A549 (cell line): ENCODE data around the gene HOXD1. TPM values are rescaled to one million over a fixed set of nuclear protein-coding genes. Genes with fewer than 3 reads are reported as not detected.

Experiments
- ATAC-seq, 2 experiments: fragments of 200-7000 bp in 1 of 2; fragments of >200 bp in 1 of 2; cut with Nextera tagmentation in 1 of 2; cut with Tn5 transposase in 1 of 2; 3 replicates each; pipeline versions ENCODE4 v1.8.0 to v1.9.1; 2018 to 2020; ENCODE audit warnings: mild to moderate bottlenecking in 1 of 2, moderate library complexity in 1 of 2
- CTCF ChIA-PET: fragments of 300-600 bp; sonication (Branson Sonifier 250); formaldehyde crosslinking; extraction: SDS; loops from one replicate; lab custom pipeline; 2021; ENCODE audit warnings: antibody characterized with exemption, inconsistent platforms; lab: Yijun Ruan, JAX
- POLR2A ChIA-PET: fragments of 350-600 bp; formaldehyde crosslinking; extraction: SDS; loops from one replicate; lab custom pipeline; 2021; ENCODE audit warnings: antibody characterized with exemption, inconsistent platforms; lab: Yijun Ruan, JAX
- DNase-seq, 2 experiments: peaks; one replicate each; pipeline versions ENCODE4 v3.0.0 to v3.0.0-alpha.2; 2011 to 2016; ENCODE audit warnings: low read depth in 1 of 2, low spot score in 1 of 2
- FAIRE-seq: peaks from 2 replicates; lab custom pipeline; 2011; peaks lifted over from hg19 to GRCh38; lab: Jason Lieb, UNC
- H3K27ac ChIP-seq, 2 experiments: fragments of >200 bp; sonication (Bioruptor Twin); formaldehyde crosslinking; 3 replicates each; pipeline ENCODE4 v1.5.1; 2016 to 2017
- H3K4me1 ChIP-seq: fragments of >200 bp; sonication (Bioruptor Twin); formaldehyde crosslinking; 3 replicates; pipeline ENCODE4 v1.6.1; 2016
- H3K4me2 ChIP-seq: fragments of >200 bp; sonication (Bioruptor Twin); formaldehyde crosslinking; 3 replicates; pipeline ENCODE4 v1.6.1; 2016
- H3K4me3 ChIP-seq: fragments of >200 bp; sonication (Bioruptor Twin); formaldehyde crosslinking; 3 replicates; pipeline ENCODE4 v1.5.1; 2016
- H3K9me3 ChIP-seq: fragments of >200 bp; sonication (Bioruptor Twin); formaldehyde crosslinking; 3 replicates; pipeline ENCODE4 v1.6.1; 2016
- CBX8 ChIP-seq: fragments of 200-600 bp; sonication (generic); IDR thresholded peaks from 2 replicates; pipeline ENCODE4 v1.6.1; 2016
- E2F6 ChIP-seq: IDR thresholded peaks from 2 replicates; pipeline ENCODE4 v1.6.1; 2012; ENCODE audit warnings: low read depth, borderline replicate concordance
- EHMT2 ChIP-seq: fragments of 200-600 bp; sonication (generic); IDR thresholded peaks from 2 replicates; pipeline ENCODE4 v1.6.1; 2016; ENCODE audit warnings: antibody characterized with exemption, low read depth, mild to moderate bottlenecking, moderate library complexity
- ELK1 ChIP-seq: fragments of 150-350 bp; IDR thresholded peaks from 2 replicates; pipeline ENCODE4 v1.6.1; 2014; ENCODE audit warnings: low read depth, mild to moderate bottlenecking, low read length
- FOSB ChIP-seq: fragments of 250-450 bp; sonication (Bioruptor Pico); IDR thresholded peaks from 2 replicates; pipeline ENCODE4 v1.5.0; 2020; ENCODE audit warnings: mild to moderate bottlenecking, moderate library complexity
- HDAC2 ChIP-seq: fragments of 200-600 bp; sonication (generic); IDR thresholded peaks from 2 replicates; pipeline ENCODE4 v1.6.1; 2016
- JUNB ChIP-seq: fragments of >200 bp; sonication (Bioruptor Twin); formaldehyde crosslinking; IDR thresholded peaks from 2 replicates; pipeline ENCODE4 v1.6.1; 2016
- MYC ChIP-seq: IDR thresholded peaks from 2 replicates; pipeline ENCODE4 v1.6.1; 2012; ENCODE audit warnings: mild to moderate bottlenecking, inconsistent platforms, low read length, improper control_type of control experiment, borderline replicate concordance
- NFE2L2 ChIP-seq: fragments of 150-350 bp; conservative IDR thresholded peaks from 2 replicates; pipeline ENCODE4 v1.6.1; 2014; ENCODE audit warnings: low read length
- PHF8 ChIP-seq: fragments of 200-600 bp; sonication (generic); IDR thresholded peaks from 2 replicates; pipeline ENCODE4 v1.6.1; 2016; ENCODE audit warnings: low read depth, mild to moderate bottlenecking, antibody characterized with exemption, moderate library complexity, borderline replicate concordance
- RAD21 ChIP-seq, 2 experiments: fragments of >200 bp in 1 of 2; sonication (Bioruptor Twin) in 1 of 2; formaldehyde crosslinking in 1 of 2; IDR thresholded peaks in 1 of 2; conservative IDR thresholded peaks in 1 of 2; 2 replicates in 1 of 2; 3 replicates in 1 of 2; pipeline ENCODE4 v1.6.1; 2012 to 2018; ENCODE audit warnings: inconsistent platforms in 1 of 2
- SREBF2 ChIP-seq: fragments of 450-650 bp; IDR thresholded peaks from 2 replicates; pipeline ENCODE4 v1.6.1; 2014; ENCODE audit warnings: mild to moderate bottlenecking, moderate library complexity
- TFCP2L1 ChIP-seq: fragments of 250-450 bp; sonication (Bioruptor Pico); IDR thresholded peaks from 2 replicates; pipeline ENCODE4 v1.5.0; 2021; ENCODE audit warnings: mild to moderate bottlenecking
- USF2 ChIP-seq: fragments of 450-650 bp; IDR thresholded peaks from 2 replicates; pipeline ENCODE4 v1.6.1; 2014; ENCODE audit warnings: antibody characterized with exemption
- ZC3H11A ChIP-seq: fragments of 450-650 bp; IDR thresholded peaks from 2 replicates; pipeline ENCODE4 v1.6.1; 2014; ENCODE audit warnings: antibody characterized with exemption, mild to moderate bottlenecking
- ZFP36 ChIP-seq: fragments of 450-650 bp; IDR thresholded peaks from 2 replicates; pipeline ENCODE4 v1.6.1; 2014; ENCODE audit warnings: borderline replicate concordance; ENCODE audit not compliant: partially characterized antibody
- ZNF302 ChIP-seq: fragments of 250-450 bp; sonication (Bioruptor Pico); IDR thresholded peaks from 2 replicates; pipeline ENCODE4 v1.9.0; 2021; ENCODE audit warnings: inconsistent platforms, mild to moderate bottlenecking, moderate library complexity
- WGBS: methylation state at CpG from one replicate; pipeline ENCODE4 v1.1.6; 2017; ENCODE audit errors: missing lambda C conversion rate; 5-methylcytosine and 5-hydroxymethylcytosine counted together
- polyA plus RNA-seq, 4 experiments: library from polyadenylated mRNA; depleted of rRNA in 3 of 4; stranded (reverse); fragments of >200 nt; fragmentation: RNase III in 1 of 4; extraction: RNeasy Plus Mini Kit Qiagen cat#74134 plus additional on column Dnase treatment in 1 of 4; gene quantifications; 2 replicates in 3 of 4; 3 replicates in 1 of 4; pipeline ENCODE4 v1.2.3, GENCODE V29; 2011 to 2017
- TF ChIP-seq, protein P1 (sequence below): fragments of 200-600 bp; sonication (generic); IDR thresholded peaks from 2 replicates; pipeline ENCODE4 v1.6.1; 2016; ENCODE audit warnings: antibody characterized with exemption, mild to moderate bottlenecking, moderate library complexity
- TF ChIP-seq, protein P2 (sequence below): IDR thresholded peaks from 2 replicates; pipeline ENCODE4 v1.6.1; 2012

Gene HOXD1
- polyA plus RNA-seq, 2 of the 4 experiments (the other 2 are of a cell fraction): 0.12 TPM

- ChIA-PET POLR2A (no interaction called here), CTCF (no interaction called here)
- WGBS: 3% methylated on average over 1 of the region's 1 CpG
- no peaks in the 10 kb centered on the region for H3K4me1 ChIP-seq
- ATAC-seq: no peak
- H3K4me2 ChIP-seq: no peak overlapping the region
- no peak for DNase-seq
- H3K9me3 ChIP-seq: no peaks in the 10 kb centered on the region
- TF ChIP-seq, protein P1, sequence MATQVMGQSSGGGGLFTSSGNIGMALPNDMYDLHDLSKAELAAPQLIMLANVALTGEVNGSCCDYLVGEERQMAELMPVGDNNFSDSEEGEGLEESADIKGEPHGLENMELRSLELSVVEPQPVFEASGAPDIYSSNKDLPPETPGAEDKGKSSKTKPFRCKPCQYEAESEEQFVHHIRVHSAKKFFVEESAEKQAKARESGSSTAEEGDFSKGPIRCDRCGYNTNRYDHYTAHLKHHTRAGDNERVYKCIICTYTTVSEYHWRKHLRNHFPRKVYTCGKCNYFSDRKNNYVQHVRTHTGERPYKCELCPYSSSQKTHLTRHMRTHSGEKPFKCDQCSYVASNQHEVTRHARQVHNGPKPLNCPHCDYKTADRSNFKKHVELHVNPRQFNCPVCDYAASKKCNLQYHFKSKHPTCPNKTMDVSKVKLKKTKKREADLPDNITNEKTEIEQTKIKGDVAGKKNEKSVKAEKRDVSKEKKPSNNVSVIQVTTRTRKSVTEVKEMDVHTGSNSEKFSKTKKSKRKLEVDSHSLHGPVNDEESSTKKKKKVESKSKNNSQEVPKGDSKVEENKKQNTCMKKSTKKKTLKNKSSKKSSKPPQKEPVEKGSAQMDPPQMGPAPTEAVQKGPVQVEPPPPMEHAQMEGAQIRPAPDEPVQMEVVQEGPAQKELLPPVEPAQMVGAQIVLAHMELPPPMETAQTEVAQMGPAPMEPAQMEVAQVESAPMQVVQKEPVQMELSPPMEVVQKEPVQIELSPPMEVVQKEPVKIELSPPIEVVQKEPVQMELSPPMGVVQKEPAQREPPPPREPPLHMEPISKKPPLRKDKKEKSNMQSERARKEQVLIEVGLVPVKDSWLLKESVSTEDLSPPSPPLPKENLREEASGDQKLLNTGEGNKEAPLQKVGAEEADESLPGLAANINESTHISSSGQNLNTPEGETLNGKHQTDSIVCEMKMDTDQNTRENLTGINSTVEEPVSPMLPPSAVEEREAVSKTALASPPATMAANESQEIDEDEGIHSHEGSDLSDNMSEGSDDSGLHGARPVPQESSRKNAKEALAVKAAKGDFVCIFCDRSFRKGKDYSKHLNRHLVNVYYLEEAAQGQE: no peak
- TF ChIP-seq PHF8: no peak
- TF ChIP-seq ZC3H11A: no peak
- no peak for TF ChIP-seq HDAC2
- no peak for TF ChIP-seq TFCP2L1
- no peak for TF ChIP-seq JUNB
- TF ChIP-seq CBX8: no peak
- TF ChIP-seq ZNF302 (CRISPR knock-in tag): no peak
- no peak for TF ChIP-seq EHMT2
- no peak for TF ChIP-seq USF2
- no peak for TF ChIP-seq RAD21 (conservative IDR thresholded peaks at IDR 0.05 in 1 of 2, IDR thresholded peaks at IDR 0.05 in 1 of 2)
- no peak for TF ChIP-seq ELK1
- TF ChIP-seq NFE2L2: no peak
- TF ChIP-seq, protein P2, sequence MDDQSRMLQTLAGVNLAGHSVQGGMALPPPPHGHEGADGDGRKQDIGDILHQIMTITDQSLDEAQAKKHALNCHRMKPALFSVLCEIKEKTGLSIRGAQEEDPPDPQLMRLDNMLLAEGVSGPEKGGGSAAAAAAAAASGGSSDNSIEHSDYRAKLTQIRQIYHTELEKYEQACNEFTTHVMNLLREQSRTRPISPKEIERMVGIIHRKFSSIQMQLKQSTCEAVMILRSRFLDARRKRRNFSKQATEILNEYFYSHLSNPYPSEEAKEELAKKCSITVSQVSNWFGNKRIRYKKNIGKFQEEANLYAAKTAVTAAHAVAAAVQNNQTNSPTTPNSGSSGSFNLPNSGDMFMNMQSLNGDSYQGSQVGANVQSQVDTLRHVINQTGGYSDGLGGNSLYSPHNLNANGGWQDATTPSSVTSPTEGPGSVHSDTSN: no peak
- TF ChIP-seq MYC: no peak
- TF ChIP-seq SREBF2: no peak
- no peak for TF ChIP-seq FOSB
- TF ChIP-seq ZFP36: no peak
- H3K27ac ChIP-seq: no peak overlapping the region
- H3K4me3 ChIP-seq: no peak overlapping the region
- no peak for FAIRE-seq
Observed at GRCh38 chr2:176193048-176193447, 4.6 kb downstream of the HOXD1 start.

- ATAC-seq (no peak), DNase-seq (no peak), FAIRE-seq (no peak)
- H3K4me2 ChIP-seq: no peak overlapping the region
- H3K4me3 ChIP-seq: no peak overlapping the region
- ChIA-PET POLR2A (no interaction called here), CTCF (interaction anchor here (0.7 to 1.3 kb wide), 4 partner anchors 11 to 1530 kb away, joined by 3 to 5 read pairs (median 3); partner anchors contain the start of gene HOXD1)
- H3K27ac ChIP-seq: no peak overlapping the region
- H3K4me1 ChIP-seq: no peaks in the 10 kb centered on the region
- TF ChIP-seq E2F6: no peak
- H3K9me3 ChIP-seq: no peaks in the 10 kb centered on the region
Observed at GRCh38 chr2:176199902-176200301, 11.4 kb downstream of the HOXD1 start.
